OCI-LY1 (cell line): ENCODE measurements around the gene PIKFYVE.

Experiments
- EZH2 ChIP-seq: fragments of 200-600 bp; sonication (generic), shearing (Covaris generic); IDR thresholded peaks from 2 replicates; pipeline ENCODE4 v1.8.0; 2017; ENCODE audit warnings: borderline replicate concordance, mixed run types, mild to moderate bottlenecking, antibody characterized with exemption, low read length, moderate library complexity, mixed read lengths
- TF ChIP-seq, protein P1 (sequence below): fragments of 200-600 bp; sonication (generic), shearing (Covaris generic); IDR thresholded peaks from 2 replicates; pipeline ENCODE4 v1.5.1; 2017; ENCODE audit warnings: mild to moderate bottlenecking, antibody characterized with exemption, low read length, moderate library complexity, mixed read lengths

GRCh38 chr2:208234786-208235185, 31.3 kb upstream of the PIKFYVE start:
- TF ChIP-seq, protein P1, sequence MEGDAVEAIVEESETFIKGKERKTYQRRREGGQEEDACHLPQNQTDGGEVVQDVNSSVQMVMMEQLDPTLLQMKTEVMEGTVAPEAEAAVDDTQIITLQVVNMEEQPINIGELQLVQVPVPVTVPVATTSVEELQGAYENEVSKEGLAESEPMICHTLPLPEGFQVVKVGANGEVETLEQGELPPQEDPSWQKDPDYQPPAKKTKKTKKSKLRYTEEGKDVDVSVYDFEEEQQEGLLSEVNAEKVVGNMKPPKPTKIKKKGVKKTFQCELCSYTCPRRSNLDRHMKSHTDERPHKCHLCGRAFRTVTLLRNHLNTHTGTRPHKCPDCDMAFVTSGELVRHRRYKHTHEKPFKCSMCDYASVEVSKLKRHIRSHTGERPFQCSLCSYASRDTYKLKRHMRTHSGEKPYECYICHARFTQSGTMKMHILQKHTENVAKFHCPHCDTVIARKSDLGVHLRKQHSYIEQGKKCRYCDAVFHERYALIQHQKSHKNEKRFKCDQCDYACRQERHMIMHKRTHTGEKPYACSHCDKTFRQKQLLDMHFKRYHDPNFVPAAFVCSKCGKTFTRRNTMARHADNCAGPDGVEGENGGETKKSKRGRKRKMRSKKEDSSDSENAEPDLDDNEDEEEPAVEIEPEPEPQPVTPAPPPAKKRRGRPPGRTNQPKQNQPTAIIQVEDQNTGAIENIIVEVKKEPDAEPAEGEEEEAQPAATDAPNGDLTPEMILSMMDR, result no peak
- no peak for TF ChIP-seq EZH2
